ENCODE data around the gene FAM163B. TPM values are rescaled to one million over a fixed set of nuclear protein-coding genes. Genes with fewer than 3 reads are reported as not detected.

Gene FAM163B
- polyA plus RNA-seq, 6 donors from 2014 or later = not detected

DNA sequence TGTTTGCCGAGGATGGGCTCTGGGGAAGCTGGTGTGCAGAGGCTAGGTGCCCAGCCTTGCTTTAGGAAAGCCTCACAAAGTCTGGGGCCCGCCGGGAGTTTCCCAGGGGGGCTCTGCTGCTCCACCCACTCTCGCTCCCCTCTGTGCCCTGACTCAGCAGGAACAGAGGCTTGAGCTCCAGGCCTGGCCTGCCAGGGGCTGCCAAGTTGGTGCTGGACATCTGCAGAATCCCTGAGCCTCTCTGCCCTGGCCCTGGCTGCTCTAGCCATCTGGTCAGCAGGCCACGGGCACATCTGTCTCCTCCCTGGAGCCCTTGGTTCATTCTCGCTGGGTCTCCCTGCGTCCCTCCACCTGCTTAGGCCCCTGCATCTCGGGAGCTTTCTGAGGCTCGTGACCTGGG lies 75.3 kb downstream of the FAM163B start:
- H3K9me3 Mint-ChIP-seq = no peaks in the 10 kb centered on the region
- H3K4me3 Mint-ChIP-seq = peak overlapping the region in 2 of 8 donors; percentile 9 to 68
- ATAC-seq (ENCODE audit: low read depth in 2 of 2) (peak in 1 of 2 donors; percentile 29), DNase-seq (no peak)
- peaks cover 10 to 17% (median 12%) of the 10 kb centered on the region in 3 donors for H3K4me1 Mint-ChIP-seq
- no peaks in the 10 kb centered on the region for H3K36me3 Mint-ChIP-seq
- peaks cover 11 to 68% (median 33%) of the 10 kb centered on the region in 3 donors for H3K27me3 Mint-ChIP-seq
- H3K27ac Mint-ChIP-seq = peak overlapping the region in 1 of 6 donors; percentile 69

DNA sequence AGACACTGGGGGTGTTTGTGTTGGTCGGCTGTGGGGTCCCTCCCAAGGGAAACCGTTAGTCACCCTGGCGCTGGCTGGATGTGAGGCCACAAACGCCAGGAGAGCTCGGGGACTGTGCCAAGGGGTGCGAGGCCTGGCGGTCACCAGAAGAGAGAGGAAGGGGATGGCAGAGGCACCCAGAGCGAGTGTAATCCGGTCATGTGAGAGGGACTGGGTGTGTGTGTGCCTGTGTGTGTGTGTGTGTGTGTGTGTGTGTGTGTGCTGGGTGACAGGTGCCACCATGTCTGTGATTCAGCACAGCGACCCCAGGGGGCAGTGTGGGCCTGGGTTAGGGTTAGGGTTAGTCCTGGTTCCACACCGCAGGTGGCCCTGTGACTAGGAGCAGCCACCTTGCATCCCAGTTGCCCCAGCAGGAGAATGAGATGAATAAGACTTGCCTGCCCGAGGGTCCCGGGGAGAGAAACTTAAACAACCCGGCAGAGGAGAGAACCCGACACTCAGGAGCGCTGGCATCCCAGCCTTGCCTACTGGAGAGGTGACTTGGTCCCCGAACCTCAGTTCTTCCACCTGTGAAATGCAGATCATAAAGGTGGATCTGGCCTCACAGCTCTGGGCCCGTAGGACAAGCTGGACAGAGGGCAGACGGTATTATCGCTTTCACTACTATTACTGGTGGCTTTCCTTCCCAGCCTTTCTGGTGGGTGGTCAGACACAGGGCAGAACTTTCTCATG lies 76.1 kb downstream of the FAM163B start:
- DNase-seq = peak; percentile 49
- H3K4me1 Mint-ChIP-seq = peaks cover 10 to 15% (median 12%) of the 10 kb centered on the region in 3 donors
- peak overlapping the region in 5 of 8 donors; percentile 23 to 77 (median 68) for H3K4me3 Mint-ChIP-seq
- peak; percentile 54 to 73 for ATAC-seq (ENCODE audit: low read depth in 2 of 2)
- peak overlapping the region in 4 of 6 donors; percentile 46 to 96 (median 76) for H3K27ac Mint-ChIP-seq
- peaks cover 11 to 70% (median 38%) of the 10 kb centered on the region in 3 donors for H3K27me3 Mint-ChIP-seq
- H3K36me3 Mint-ChIP-seq = no peaks in the 10 kb centered on the region
- H3K9me3 Mint-ChIP-seq = no peaks in the 10 kb centered on the region

GRCh38 chr9:133531293-133531692 lies 77.9 kb downstream of the FAM163B start:
- Mint-ChIP-seq H3K36me3 (no peaks in the 10 kb centered on the region), H3K4me1 (peaks cover 10 to 15% (median 12%) of the 10 kb centered on the region in 3 donors), H3K27ac (no peak overlapping the region), H3K27me3 (peaks cover 7 to 80% (median 56%) of the 10 kb centered on the region in 3 donors), H3K9me3 (no peaks in the 10 kb centered on the region), H3K4me3 (no peak overlapping the region)
- no peak for ATAC-seq (ENCODE audit: low read depth in 2 of 2)
- no peak for DNase-seq

DNA sequence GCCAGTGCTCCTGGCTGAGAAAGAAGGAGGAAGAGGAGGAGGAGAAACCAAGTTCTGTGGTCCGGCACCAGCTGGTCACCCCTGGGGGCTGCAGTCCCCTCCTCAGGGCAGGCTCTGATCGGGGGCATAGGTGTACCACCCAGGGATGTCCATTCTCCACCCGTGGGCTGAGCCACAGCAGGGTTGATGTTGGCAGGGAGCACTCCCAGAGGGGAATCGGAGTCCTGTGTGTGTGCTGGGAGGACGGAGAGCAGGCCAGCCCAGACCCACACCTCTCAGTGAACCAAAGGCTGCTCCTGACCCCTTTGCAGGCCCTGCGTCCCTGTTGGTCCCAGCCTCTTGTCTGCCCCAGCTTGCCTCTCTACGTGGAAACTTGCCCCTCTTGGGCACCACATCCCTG lies 79.3 kb downstream of the FAM163B start:
- H3K4me1 Mint-ChIP-seq = peaks cover 10 to 15% (median 12%) of the 10 kb centered on the region in 3 donors
- no peak overlapping the region for H3K4me3 Mint-ChIP-seq
- H3K9me3 Mint-ChIP-seq = no peaks in the 10 kb centered on the region
- ATAC-seq (ENCODE audit: low read depth in 2 of 2) (no peak), DNase-seq (no peak)
- H3K36me3 Mint-ChIP-seq = no peaks in the 10 kb centered on the region
- no peak overlapping the region for H3K27ac Mint-ChIP-seq
- peaks cover 7 to 68% (median 65%) of the 10 kb centered on the region in 3 donors for H3K27me3 Mint-ChIP-seq

- peaks cover 10 to 15% (median 12%) of the 10 kb centered on the region in 3 donors for H3K4me1 Mint-ChIP-seq
- no peak for ATAC-seq (ENCODE audit: low read depth in 2 of 2)
- H3K27ac Mint-ChIP-seq = no peak overlapping the region
- H3K9me3 Mint-ChIP-seq = no peaks in the 10 kb centered on the region
- DNase-seq = no peak
- no peaks in the 10 kb centered on the region for H3K36me3 Mint-ChIP-seq
- peaks cover 7 to 66% (median 65%) of the 10 kb centered on the region in 3 donors for H3K27me3 Mint-ChIP-seq
- no peak overlapping the region for H3K4me3 Mint-ChIP-seq
Measured at GRCh38 chr9:133529457-133529856, 79.7 kb downstream of the FAM163B start.

GRCh38 chr9:133528876-133529241 lies 80.3 kb downstream of the FAM163B start:
- no peak for DNase-seq
- H3K4me3 Mint-ChIP-seq = no peak overlapping the region
- H3K4me1 Mint-ChIP-seq = peaks cover 10 to 12% (median 10%) of the 10 kb centered on the region in 3 donors
- H3K27me3 Mint-ChIP-seq = peaks cover 8 to 66% (median 65%) of the 10 kb centered on the region in 3 donors
- no peak for ATAC-seq (ENCODE audit: low read depth in 2 of 2)
- no peak overlapping the region for H3K27ac Mint-ChIP-seq
- H3K36me3 Mint-ChIP-seq = no peaks in the 10 kb centered on the region
- H3K9me3 Mint-ChIP-seq = no peaks in the 10 kb centered on the region

DNA sequence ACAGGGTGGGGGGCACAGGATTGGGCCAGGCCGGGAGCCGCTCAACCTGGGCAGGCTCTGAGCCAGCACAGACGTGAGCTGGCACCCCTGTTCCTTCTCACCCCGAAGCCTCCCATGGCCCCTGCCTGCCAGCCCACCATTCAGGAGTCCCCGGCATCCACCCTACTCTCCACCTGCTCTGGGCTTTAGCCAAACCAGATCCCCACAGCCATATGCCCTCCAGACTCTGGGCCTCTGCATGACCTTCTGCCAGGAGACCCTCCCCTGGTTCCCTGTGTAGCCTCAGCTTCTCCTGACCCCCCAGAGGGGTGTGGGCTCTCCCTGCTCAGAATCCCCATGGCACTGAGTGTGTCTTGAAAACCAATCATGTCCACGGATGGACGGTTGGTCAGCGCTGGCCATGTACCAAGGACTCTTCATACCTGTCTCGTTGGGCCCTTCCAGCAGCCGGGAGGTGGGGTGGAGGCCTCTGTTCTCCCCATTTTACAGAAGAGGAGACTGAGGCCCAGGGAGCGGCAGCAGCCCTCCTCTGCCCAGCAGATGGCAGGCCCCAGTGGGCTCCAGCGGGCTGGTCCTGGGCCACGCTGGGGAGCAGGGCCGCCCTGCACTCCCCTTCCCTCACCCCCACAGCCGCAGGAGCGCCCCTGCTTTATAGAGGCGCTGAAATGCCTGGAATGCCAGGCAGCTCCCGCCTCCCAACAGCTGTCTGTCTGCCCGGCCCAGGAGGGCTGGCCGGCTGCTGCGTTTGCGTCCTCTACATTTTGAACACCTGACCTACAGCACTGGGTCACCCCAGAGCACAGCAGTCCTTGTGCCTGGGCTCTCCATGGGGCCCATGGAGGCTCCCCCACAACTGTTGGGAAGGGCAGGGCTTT lies 81.0 kb downstream of the FAM163B start:
- no peak overlapping the region for H3K4me3 Mint-ChIP-seq
- H3K27me3 Mint-ChIP-seq = peaks cover 8 to 66% (median 59%) of the 10 kb centered on the region in 3 donors
- DNase-seq (no peak), ATAC-seq (ENCODE audit: low read depth in 2 of 2) (no peak)
- no peak overlapping the region for H3K27ac Mint-ChIP-seq
- peaks cover 7 to 9% (median 7%) of the 10 kb centered on the region in 3 donors for H3K4me1 Mint-ChIP-seq
- no peaks in the 10 kb centered on the region for H3K36me3 Mint-ChIP-seq
- H3K9me3 Mint-ChIP-seq = no peaks in the 10 kb centered on the region

DNA sequence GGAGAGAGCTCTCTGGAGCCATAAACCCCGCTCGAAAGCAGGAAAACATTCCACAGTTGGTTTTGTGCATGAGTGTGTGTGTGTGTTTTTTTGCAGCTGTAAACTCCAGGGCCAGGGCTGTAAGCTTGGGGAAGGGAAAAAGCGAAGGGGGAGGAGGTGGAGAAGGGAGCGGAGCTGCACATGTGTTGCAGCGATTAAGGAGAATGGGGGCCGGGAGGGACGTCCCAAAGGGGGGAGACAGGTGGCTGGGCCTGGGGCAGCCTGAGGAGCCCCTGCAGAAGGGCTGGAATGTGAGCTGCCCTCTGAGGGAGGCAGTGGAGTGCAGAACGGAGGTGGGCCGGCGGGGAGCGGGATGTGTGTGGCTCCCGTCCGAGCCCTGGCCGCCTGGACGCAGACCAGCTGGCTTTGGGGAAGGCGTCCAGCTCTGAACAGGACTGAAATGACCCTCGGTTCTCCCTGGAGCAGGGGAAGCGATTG lies 81.7 kb downstream of the FAM163B start:
- H3K27me3 Mint-ChIP-seq = peaks cover 5 to 62% (median 52%) of the 10 kb centered on the region in 3 donors
- no peaks in the 10 kb centered on the region for H3K9me3 Mint-ChIP-seq
- DNase-seq (no peak), ATAC-seq (ENCODE audit: low read depth in 2 of 2) (no peak)
- no peak overlapping the region for H3K27ac Mint-ChIP-seq
- peak overlapping the region in 2 of 8 donors; percentile 3 to 47 for H3K4me3 Mint-ChIP-seq
- peaks cover 0 to under 1% (median 0%) of the 10 kb centered on the region in 3 donors for H3K4me1 Mint-ChIP-seq
- no peaks in the 10 kb centered on the region for H3K36me3 Mint-ChIP-seq

Other genes starting within 250 kb of the FAM163B start
- gene SURF4, start 233.3 kb downstream of the FAM163B start, polyA plus RNA-seq (ENCODE audit: low read depth in 6 of 6) = 10 to 100 TPM; 76.2 to 99.5 (median 82.9) TPM
- under 1 TPM in 2 of 6 donors, not detected in 4; 0.18 to 0.61 TPM for gene STKLD1, start 233.0 kb downstream of the FAM163B start, polyA plus RNA-seq (ENCODE audit: low read depth in 6 of 6)
- gene REXO4, start 191.4 kb downstream of the FAM163B start, polyA plus RNA-seq (ENCODE audit: low read depth in 6 of 6) = 10 to 100 TPM in 5 of 6 donors, 1 to 10 TPM in 1; 4.3 to 27.7 (median 15.1) TPM
- under 1 TPM in 2 of 6 donors, not detected in 4; 0.23 to 0.25 TPM for gene ADAMTS13, start 187.0 kb downstream of the FAM163B start, polyA plus RNA-seq (ENCODE audit: low read depth in 6 of 6)
- 10 to 100 TPM; 14.7 to 23.5 (median 18.7) TPM for gene CACFD1, start 149.4 kb downstream of the FAM163B start, polyA plus RNA-seq (ENCODE audit: low read depth in 6 of 6)
- 10 to 100 TPM; 25.6 to 49.3 (median 31.0) TPM for gene SLC2A6, start 130.3 kb downstream of the FAM163B start, polyA plus RNA-seq (ENCODE audit: low read depth in 6 of 6)
- gene MYMK, start 84.4 kb downstream of the FAM163B start, polyA plus RNA-seq (ENCODE audit: low read depth in 6 of 6) = not detected
- gene ADAMTSL2, start 74.7 kb downstream of the FAM163B start, polyA plus RNA-seq (ENCODE audit: low read depth in 6 of 6) = not detected
- not detected for gene DBH, start 27.0 kb upstream of the FAM163B start, polyA plus RNA-seq (ENCODE audit: low read depth in 6 of 6)
- gene SARDH, start 129.0 kb upstream of the FAM163B start, polyA plus RNA-seq (ENCODE audit: low read depth in 6 of 6) = under 1 TPM in 1 of 6 donors, not detected in 5; 0.21 TPM